NCI-H446 (cell line): ENCODE data around the gene SKIC2.
"Not testable (repeated sequence)": the region's sequence is repeated elsewhere in the genome, so short reads cannot be mapped to it uniquely, and the experiment has no call there.

Experiments
- DNase-seq, 2 experiments: peaks; one replicate each; lab custom pipeline; 2025; lab: John Stamatoyannopoulos, UW

The SKIC2 gene

DNA sequence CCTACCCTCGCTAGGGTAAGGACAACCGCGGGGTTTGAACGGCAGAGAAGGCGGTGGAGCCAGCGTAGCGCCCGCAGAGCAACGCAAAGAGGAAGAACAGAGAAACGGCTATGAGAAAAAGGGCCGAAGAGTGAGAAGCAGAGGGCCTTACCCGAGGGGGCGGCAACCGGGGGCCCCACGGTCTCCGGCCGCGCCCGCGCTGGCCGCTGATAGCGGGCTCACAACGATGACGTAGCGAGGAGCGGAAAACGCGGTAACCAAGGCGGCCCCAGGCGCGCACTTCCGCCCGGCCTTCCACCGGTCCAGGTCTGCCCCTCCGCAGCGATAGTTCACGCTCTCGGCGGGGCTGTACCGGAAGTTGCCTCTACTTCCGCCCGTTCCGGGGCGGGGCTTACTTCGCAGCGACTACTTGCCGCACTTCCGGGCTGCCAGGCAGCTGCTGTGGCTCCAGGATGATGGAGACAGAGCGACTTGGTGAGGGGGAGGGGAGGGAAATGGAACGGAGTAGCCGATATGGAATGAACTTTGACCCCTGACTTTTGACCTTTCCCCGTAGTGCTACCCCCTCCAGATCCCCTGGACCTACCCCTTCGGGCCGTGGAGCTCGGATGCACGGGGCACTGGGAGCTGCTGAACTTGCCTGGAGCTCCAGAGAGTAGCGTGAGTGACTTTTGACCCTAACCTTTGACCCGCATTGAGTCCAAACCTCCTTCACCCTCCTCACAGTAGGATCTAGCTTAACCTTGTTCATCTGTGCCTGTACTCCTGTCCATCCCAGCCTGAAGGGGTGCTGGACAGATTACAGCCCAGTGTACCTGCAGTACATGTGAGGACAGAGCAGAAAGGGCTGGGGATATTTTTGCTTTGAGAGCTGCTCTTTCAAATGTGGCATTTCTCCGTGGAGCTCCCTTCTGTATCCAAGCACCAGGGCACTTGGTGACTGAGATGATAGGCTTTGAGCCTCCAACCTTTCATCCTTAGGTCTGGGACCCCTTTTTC is at the start of gene SKIC2, which contains the start of gene NELFE:
Gene SKIC2 (plus strand): TSS at position 435 of the 999 bp plus-strand sequence. CDS start 18 bp downstream, at position 453.
Gene NELFE (minus strand): TSS at position 231 of the 999 bp plus-strand sequence. CDS start 525 bp downstream, outside the sequence.
- peak; percentile 89 to 99 for DNase-seq

DNA sequence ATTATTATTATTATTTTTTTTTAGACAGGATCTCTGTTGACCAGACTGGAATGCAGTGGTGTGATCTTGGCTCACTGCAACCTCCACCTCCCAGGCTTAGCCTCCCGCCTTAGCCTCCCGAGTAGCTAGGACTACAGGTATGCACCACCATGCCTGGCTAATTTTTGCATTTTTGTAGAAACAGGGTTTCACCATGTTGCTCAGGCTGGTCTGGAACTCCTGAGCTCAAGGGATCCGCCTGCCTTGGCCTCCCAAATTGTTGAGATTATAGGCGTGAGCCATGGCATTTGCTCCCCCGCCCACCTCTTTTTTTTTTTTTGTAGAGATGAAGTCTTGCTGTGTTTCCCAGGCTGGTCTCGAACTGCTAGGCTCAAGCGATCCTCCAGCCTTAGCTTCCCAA is 49.7 kb upstream of the SKIC2 start:
- not testable (repeated sequence) for DNase-seq

DNA sequence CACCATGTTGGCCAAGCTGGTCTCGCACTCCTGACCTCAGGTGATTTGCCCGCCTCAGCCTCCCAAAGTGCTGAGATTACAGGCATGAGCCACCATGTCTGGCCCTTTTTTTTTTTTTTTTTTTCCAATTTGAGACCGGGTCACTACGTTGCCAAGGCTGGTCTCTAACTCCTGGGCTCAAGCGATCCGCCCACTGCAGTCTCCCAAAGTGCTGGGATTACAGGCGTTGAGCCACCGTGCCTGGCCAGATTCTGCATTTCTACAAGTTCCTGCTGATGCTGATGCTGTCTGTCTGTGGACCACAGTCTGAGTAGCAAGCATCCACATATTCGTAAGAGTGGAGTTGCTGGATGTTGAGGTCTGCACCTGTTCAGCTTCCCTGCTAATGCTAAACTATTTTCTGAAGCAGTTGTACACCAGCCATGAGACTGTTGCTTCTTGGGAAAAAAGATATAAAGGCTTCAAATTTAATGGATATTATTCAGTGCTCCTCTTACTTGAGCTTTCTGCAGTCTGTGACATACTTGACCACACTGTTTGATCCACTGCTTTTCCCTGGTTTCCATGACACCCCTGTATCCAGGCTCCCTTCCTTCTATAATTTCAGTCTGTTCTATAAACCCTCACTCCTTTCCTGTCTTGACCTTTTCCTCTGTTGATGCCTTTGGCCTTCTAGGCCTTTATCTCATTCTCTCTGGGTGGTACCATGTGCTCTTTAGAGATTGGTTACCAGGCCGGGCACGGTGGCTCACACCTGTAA is 47.0 kb upstream of the SKIC2 start:
- DNase-seq: no peak

DNA sequence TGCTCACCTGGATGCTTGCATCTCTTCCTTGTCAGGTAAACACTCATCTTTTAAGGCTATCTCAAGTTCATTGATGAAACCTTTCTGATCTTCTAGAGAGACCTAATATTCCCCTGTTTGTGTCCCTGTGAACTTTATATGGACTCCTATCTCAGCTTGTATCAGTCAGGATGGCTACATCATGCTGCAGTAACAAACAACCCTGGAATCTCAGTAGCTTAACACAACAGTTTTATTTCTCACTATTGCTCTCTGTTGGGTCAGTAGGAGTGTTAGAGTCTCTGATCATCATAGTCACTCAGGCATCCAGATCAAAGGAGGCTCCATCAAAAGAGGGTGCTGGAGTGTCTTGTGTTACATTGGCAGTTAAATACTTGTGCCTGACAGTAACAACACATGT is 43.6 kb upstream of the SKIC2 start:
- DNase-seq: no peak

DNA sequence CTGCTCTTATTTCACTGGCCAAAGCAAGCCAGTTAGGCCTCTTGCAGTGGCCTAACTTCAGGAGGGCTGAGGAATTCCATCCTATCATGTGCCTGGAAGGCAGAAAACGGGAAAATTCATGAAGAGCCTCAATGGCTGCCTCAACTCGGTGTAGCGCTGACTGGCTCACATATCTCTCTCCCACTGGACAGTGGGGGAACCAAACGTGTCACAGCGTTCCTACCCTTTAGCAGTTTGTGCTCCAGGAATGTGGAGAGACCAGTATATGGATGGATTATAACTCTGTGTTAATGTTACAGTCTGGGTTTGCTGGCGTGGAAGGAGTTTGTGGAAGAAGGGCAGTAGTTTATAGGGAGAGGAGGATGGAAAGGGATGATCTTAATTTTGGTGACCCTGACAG is 43.2 kb upstream of the SKIC2 start:
- DNase-seq: no peak

DNA sequence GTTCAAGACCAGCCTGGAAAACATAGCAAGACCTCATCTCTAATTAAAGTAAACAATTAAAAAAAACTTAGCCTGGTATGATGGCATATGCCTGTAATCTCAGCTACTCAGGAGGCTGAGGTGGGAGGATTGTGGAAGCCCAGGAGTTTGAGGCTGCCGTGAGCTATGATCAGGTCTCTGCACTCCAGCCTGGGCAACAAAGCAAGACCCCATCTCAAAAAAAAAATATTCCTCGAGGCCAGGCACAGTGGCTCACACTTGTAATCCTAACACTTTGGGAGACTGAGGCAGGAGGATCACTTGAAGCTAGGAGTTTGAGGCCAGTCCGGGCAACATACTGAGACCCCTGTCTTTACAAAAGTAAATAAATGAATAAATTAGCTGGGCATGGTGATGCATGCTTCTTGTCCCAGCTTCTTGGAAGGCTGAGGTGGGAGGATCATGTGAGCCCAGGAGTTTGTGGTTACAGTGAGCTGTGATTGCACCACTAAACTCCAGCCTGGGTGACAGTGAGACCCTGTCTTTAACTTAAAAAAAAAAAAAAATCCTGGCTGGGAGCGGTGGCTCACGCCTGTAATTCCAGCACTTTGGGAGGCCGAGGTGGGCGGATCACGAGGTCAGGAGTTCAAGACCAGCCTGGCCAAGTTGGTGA is 40.8 kb upstream of the SKIC2 start:
- no peak for DNase-seq

DNA sequence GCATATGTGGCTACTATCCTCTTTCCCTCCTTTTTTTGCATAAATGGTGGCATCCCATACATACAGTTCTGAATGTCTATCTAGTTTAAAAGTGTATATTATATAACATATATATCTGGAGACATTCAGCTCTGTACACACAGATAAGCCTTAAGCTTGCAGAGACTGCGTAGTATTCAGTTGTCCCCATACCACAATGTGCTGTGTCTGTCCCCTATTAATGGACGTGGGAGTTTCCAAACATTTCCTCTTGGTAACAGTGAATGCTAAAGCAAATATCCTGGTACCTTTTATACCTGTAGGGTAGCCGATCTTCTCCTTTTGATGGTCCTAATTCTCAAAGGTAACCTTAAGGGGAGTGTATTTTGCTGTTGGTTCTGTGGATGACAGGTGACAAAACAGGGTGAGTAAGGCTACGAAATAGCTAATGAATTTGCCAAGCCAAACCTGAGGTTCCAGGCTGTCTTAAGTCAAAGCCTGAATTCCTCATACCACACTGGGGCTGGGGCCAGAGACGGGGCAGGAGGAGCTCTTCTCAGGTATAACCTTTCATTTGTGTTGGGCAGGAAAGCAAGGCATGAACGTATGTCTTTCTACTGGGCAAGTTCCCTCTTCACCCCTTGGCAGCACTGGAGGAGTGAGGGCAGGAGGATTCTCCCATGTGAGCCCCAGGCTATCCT is 39.2 kb upstream of the SKIC2 start:
- DNase-seq: no peak

DNA sequence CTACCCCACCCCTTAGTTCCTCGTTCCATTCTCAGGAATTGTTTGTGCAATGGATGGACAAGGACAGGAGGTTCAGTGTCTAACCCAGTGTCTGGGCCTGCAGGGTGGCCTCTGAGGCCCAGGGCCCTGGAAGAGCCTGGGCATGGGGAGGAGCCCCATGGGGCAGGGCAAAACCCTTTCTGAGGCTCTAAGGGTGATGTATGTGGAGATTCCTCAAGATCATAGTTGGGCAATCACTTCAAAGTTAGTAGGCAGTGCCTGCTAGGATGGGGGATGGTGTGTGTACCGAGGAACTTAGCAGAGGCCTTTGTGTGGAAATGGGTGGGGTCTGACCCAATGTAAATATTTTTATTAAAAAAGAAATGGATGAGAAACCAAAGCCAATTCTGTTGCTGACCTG is 38.2 kb upstream of the SKIC2 start:
- no peak for DNase-seq

DNA sequence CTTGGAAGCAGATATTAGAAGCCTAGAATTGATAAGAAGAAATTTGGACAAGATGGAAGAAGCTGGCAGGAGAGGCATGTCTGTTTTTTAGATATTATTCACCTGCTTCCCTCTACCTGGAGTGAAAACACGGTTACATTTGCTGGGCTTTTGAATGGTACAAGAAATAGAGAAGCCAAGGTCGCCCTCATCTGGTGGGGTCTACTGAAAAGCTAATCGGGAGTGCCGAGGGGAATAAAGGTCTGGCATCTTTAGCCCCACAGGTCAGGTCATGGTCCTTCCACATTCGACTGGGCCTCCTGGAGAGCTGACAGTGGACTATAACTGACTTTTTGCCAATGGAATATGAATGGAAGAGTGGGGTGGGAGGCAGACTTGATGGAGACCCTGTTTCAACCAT is 36.0 kb upstream of the SKIC2 start:
- no peak for DNase-seq

DNA sequence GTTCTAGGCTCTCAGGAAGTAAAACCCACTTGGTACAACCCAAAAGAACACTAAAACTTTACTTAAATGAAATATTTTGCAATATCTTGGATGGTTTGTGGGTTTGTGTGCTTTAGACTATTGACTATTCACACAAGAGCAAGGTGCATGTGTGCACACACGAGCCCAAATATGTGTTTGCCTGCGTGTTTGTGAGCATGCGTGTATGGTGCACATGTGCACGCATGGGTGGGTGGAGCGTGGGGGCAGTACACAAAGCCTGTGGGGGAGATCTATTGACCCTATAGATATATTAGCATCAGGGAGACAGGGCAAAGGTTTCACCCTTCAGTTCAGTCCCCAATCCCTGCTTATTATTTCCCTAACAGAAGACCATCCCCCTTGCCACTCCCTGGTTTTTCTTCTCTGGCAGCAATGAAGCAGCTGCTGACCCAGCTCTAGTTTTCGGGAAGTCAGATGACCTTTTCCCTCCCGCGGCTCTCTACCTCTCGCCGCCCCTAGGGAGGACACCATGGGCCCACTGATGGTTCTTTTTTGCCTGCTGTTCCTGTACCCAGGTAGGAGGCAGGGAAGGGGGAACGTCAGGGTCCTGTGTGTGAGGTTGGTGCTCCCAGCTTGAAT is 31.6 kb upstream of the SKIC2 start, which contains the start of gene C2:
Gene C2 (plus strand): TSS at position 476 of the 621 bp plus-strand sequence. CDS start 36 bp downstream, at position 512.
- DNase-seq: no peak

DNA sequence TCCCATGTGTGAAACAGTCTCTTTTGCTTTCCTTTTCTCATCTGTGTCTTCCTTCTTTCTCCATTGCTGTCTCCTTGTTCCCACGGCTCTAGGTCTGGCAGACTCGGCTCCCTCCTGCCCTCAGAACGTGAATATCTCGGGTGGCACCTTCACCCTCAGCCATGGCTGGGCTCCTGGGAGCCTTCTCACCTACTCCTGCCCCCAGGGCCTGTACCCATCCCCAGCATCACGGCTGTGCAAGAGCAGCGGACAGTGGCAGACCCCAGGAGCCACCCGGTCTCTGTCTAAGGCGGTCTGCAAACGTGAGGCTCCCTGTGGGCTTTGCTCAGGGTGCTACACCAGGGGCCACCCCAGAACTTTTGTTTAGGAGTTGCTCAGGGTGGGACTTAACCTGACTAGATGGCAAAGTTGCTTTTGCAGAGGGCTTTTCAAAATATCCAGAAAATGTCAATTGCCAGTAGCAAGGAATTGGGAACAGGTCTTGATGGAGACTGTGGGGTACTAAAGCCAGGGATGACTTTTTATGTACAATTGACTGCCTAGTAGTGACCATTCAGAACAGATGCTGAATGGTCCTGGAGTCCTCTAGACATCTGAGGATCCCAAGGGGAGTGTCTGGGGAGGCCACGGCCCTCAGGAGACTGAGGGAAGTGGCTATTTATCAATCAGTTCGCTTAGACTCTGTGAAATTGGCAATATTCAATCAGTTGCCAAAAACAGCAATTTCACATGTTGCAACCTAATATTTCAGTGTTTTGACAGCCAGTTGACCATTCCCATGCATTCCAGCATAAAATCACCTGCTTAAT is 30.9 kb upstream of the SKIC2 start:
- no peak for DNase-seq

DNA sequence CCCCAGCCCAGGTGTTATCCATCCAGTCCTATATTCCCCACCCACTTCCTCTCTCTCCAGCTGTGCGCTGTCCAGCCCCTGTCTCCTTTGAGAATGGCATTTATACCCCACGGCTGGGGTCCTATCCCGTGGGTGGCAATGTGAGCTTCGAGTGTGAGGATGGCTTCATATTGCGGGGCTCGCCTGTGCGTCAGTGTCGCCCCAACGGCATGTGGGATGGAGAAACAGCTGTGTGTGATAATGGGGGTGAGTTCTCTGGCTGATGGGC is 30.4 kb upstream of the SKIC2 start:
- no peak for DNase-seq

DNA sequence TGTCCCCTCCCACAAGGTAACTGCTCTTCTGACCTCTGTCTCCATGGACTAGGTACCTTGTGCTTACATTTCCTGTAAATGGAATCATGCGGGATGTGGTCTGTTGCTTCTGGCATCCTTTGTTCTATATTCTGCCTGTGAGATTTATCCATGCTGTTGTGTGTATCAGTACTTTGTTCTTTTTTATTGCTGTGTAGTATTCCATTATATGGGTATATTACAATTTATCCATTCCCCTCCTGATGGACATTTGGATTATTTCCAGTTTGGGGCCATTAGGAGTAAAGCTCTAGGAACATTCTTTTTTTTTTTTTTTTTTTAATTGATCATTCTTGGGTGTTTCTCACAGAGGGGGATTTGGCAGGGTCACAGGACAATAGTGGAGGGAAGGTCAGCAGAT is 28.0 kb upstream of the SKIC2 start:
- no peak for DNase-seq

DNA sequence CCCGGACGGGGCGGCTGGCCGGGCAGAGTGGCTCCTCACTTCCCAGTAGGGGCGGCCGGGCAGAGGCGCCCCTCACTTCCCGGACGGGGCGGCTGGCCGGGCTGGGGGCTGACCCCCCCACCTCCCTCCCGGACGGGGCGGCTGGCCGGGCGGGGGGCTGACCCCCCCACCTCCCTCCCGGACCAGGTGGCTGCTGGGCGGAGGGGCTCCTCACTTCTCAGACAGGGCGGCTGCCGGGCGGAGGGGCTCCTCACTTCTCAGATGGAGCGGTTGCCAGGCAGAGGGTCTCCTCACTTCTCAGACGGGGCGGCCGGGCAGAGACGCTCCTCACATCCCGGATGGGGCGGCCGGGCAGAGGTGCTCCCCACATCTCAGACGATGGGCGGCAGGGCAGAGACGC is 26.8 kb upstream of the SKIC2 start:
- DNase-seq: not testable (repeated sequence)

DNA sequence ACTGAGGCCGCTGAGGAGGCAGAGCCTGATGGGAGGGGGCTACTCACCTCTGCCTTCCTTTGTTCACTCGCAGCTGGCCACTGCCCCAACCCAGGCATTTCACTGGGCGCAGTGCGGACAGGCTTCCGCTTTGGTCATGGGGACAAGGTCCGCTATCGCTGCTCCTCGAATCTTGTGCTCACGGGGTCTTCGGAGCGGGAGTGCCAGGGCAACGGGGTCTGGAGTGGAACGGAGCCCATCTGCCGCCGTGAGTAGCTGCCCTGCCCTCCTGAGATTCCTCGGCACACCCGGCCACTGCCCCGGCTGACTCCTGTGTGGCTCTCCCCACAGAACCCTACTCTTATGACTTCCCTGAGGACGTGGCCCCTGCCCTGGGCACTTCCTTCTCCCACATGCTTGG is 25.4 kb upstream of the SKIC2 start:
- DNase-seq: no peak

DNA sequence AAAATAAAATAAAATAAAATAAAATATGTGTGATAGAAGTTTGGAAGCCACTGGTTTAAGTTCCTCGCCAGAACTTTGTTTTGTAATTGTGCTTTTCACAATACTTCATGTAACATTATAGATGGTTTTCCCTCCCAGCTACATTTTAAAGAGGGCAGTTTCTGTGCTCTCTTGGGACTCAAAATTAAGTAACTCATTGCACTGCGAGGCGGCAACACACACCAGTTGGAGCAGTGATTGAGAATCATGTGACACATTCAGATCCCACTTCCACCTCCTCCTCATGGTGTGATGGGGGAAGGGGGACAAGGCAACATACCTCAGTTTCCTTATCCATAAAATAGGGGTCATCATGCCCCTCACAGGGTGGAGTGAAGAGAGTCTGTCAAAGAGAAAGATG is 24.0 kb upstream of the SKIC2 start:
- DNase-seq: no peak

DNA sequence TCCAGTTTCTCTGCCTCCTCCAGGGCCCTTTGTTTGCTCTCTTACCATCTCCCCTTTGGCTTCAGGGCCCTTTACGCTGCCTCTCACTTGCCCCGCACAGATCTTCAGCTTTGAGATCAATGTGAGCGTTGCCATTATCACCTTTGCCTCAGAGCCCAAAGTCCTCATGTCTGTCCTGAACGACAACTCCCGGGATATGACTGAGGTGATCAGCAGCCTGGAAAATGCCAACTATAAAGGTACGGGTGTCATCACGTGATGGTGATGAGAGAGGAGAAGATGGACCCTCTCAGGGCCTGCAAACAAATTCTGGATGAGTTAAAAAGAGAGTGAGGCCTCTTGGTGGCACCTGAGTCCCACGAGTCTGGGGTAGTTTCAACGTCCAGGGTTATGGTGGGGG is 23.2 kb upstream of the SKIC2 start:
- DNase-seq: no peak

DNA sequence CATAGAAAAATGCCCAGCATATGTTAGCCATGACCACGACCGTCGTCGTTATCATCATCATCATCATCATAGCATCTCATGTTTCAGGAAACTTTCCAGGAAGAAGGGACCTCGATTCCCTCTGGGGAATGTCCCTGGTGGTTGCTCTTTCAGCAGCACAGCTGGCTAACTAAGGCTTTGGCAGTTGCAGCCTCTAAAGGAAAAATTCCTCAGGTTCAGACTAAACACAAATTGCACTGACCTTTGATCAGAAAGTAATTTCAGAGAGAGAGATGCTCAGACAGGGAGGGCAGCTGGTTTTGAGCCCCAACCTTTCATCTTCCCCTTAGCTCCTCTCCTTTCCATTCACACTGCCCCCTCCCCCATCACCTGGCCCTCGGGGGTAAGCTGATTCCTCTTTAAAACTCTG is 18.7 kb upstream of the SKIC2 start:
- no peak for DNase-seq

DNA sequence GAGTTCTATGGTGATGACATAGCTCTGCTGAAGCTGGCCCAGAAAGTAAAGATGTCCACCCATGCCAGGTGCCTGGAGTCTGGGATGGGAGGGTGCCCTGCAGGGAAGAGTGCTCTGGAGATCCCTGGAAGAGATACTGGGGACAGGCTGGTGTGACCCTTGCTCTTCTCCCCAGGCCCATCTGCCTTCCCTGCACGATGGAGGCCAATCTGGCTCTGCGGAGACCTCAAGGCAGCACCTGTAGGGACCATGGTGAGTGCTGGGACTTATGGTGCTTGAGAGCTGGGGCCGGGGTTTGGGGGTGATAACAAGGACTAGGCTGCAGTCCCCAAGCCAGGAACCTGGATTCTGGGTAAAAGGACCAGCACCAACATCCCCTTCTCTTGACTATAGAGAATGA is 15.2 kb upstream of the SKIC2 start:
- DNase-seq: no peak

DNA sequence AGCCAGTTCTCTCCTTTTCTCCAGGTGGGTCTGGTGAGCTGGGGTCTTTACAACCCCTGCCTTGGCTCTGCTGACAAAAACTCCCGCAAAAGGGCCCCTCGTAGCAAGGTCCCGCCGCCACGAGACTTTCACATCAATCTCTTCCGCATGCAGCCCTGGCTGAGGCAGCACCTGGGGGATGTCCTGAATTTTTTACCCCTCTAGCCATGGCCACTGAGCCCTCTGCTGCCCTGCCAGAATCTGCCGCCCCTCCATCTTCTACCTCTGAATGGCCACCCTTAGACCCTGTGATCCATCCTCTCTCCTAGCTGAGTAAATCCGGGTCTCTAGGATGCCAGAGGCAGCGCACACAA is 13.8 kb upstream of the SKIC2 start:
- no peak for DNase-seq
